HEK293 (cell line): ENCODE data around the gene CCAR1.
"Not testable (repeated sequence)": the region's sequence is repeated elsewhere in the genome, so short reads cannot be mapped to it uniquely, and the experiment has no call there.

Experiments
- CTCF ChIP-seq: fragments of 450-650 bp; formaldehyde crosslinking; IDR thresholded peaks from 2 replicates; pipeline ENCODE4 v1.5.1; 2016; ENCODE audit warnings: missing biosample characterization, missing genetic modification characterization
- TCF7L2 ChIP-seq: IDR thresholded peaks from 2 replicates; pipeline ENCODE4 v1.6.1; 2011; ENCODE audit warnings: low read depth, mild to moderate bottlenecking, inconsistent platforms, low read length, moderate library complexity, borderline replicate concordance
- TSHZ1 ChIP-seq: fragments of 450-650 bp; formaldehyde crosslinking; IDR thresholded peaks from 2 replicates; pipeline ENCODE4 v1.5.1; 2016; ENCODE audit warnings: missing biosample characterization, missing genetic modification characterization, borderline replicate concordance
- YY1 ChIP-seq: fragments of 450-650 bp; formaldehyde crosslinking; IDR thresholded peaks from 2 replicates; pipeline ENCODE4 v1.5.1; 2018; ENCODE audit warnings: missing biosample characterization, missing genetic modification characterization
- ZBTB21 ChIP-seq: fragments of 450-650 bp; formaldehyde crosslinking; IDR thresholded peaks from 2 replicates; pipeline ENCODE4 v1.5.1; 2017; ENCODE audit warnings: missing biosample characterization, missing genetic modification characterization
- ZFHX2 ChIP-seq: fragments of 450-650 bp; formaldehyde crosslinking; conservative IDR thresholded peaks from 2 replicates; pipeline ENCODE4 v1.5.1; 2016; ENCODE audit warnings: missing biosample characterization, missing genetic modification characterization
- ZNF184 ChIP-seq: fragments of 450-650 bp; IDR thresholded peaks from 2 replicates; pipeline ENCODE4 v1.5.1; 2018; ENCODE audit warnings: missing biosample characterization, mild to moderate bottlenecking, missing genetic modification characterization
- ZNF324 ChIP-seq: fragments of 450-650 bp; formaldehyde crosslinking; IDR thresholded peaks from 2 replicates; pipeline ENCODE4 v1.5.1; 2016; ENCODE audit warnings: missing biosample characterization, missing genetic modification characterization
- ZNF335 ChIP-seq: fragments of 450-650 bp; formaldehyde crosslinking; conservative IDR thresholded peaks from 2 replicates; pipeline ENCODE4 v1.5.1; 2016; ENCODE audit warnings: missing biosample characterization, missing genetic modification characterization
- ZNF596 ChIP-seq: fragments of 450-650 bp; IDR thresholded peaks from 2 replicates; pipeline ENCODE4 v1.5.0; 2018; ENCODE audit warnings: missing biosample characterization, mild to moderate bottlenecking, missing genetic modification characterization, moderate library complexity
- ZNF701 ChIP-seq: fragments of 450-650 bp; formaldehyde crosslinking; IDR thresholded peaks from 2 replicates; pipeline ENCODE4 v1.5.1; 2016; ENCODE audit warnings: missing biosample characterization, missing genetic modification characterization
- ZNF830 ChIP-seq: fragments of 450-650 bp; IDR thresholded peaks from 2 replicates; pipeline ENCODE4 v1.5.0; 2018; ENCODE audit warnings: missing biosample characterization, missing genetic modification characterization, low read depth, mild to moderate bottlenecking, moderate library complexity
- ZSCAN5A ChIP-seq: fragments of 450-650 bp; formaldehyde crosslinking; IDR thresholded peaks from 2 replicates; pipeline ENCODE4 v1.5.1; 2016; ENCODE audit warnings: missing biosample characterization, missing genetic modification characterization
- TF ChIP-seq, protein P1 (sequence below): fragments of 450-650 bp; IDR thresholded peaks from 2 replicates; pipeline ENCODE4 v1.5.1; 2018; ENCODE audit warnings: missing biosample characterization, missing genetic modification characterization

- not testable (repeated sequence) for TF ChIP-seq ZFHX2; TSHZ1; ZNF335 (tag by site-specific recombination); ZSCAN5A (tag by site-specific recombination); ZBTB21; ZNF701 (tag by site-specific recombination); ZNF830 (tag by site-specific recombination); CTCF; TCF7L2; ZNF324; ZNF184 (tag by site-specific recombination); YY1 (tag by site-specific recombination); ZNF596 (tag by site-specific recombination)
- TF ChIP-seq, protein P1, sequence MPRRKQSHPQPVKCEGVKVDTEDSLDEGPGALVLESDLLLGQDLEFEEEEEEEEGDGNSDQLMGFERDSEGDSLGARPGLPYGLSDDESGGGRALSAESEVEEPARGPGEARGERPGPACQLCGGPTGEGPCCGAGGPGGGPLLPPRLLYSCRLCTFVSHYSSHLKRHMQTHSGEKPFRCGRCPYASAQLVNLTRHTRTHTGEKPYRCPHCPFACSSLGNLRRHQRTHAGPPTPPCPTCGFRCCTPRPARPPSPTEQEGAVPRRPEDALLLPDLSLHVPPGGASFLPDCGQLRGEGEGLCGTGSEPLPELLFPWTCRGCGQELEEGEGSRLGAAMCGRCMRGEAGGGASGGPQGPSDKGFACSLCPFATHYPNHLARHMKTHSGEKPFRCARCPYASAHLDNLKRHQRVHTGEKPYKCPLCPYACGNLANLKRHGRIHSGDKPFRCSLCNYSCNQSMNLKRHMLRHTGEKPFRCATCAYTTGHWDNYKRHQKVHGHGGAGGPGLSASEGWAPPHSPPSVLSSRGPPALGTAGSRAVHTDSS (tag by site-specific recombination) = not testable (repeated sequence)
Observed at GRCh38 chr10:68840650-68841049, 119.6 kb downstream of the CCAR1 start.
